ENCODE results near the gene SELENOO.

The SELENOO gene

DNA sequence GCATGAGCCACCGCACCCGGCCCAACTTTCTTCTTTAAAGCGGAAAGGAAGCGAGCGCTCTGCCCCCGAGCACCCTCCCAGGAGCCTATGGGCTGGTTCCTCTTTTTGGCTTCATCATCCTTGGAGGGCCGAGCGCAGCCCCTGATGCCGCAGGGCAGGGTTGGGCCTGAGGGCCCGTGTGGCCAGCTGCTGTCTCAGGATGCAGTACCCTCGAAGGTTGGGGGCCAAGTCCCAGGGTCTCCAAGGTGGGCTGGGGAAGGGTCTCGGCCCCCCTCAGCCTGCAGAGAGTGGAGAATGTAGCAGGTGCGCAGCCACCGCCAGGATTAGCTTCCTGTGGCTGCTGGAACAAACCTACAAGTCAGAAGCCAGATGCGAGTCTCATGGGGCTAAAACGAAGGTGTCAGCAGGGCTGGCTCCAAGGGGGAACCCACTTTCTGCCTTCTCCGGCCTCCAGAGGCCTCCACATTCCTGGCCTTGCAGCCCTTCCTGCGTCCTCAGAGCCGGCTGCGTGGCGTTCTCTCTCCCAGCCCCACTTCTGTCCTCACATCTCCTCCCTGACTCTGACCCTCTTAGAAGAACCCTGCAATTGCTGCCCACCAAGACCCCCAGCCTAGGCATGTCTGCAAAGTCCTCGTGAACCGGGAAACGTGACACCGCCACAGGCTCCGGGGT lies 27.4 kb upstream of the SELENOO start:
- DNase-seq (ENCODE audit: low read depth): no peak

DNA sequence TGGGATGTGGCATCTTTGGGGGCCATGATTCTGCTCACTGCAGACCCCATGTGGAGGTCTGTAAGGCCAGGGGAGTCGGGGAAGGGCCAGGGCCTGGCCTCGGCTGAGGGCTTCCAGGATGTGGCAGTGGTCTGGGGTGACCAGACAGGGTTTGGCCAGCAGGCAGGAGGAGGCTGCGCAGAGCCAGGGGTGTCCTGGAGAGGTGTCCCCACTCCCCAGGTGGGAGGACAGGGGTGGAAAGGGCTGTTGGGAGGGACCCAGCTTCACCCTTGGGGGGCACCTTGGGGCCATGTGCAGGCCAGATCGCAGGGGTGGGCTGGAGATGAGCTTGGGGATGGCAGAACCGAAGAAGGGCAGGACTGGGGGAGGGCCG lies 26.8 kb upstream of the SELENOO start:
- no peak for DNase-seq (ENCODE audit: low read depth)

DNA sequence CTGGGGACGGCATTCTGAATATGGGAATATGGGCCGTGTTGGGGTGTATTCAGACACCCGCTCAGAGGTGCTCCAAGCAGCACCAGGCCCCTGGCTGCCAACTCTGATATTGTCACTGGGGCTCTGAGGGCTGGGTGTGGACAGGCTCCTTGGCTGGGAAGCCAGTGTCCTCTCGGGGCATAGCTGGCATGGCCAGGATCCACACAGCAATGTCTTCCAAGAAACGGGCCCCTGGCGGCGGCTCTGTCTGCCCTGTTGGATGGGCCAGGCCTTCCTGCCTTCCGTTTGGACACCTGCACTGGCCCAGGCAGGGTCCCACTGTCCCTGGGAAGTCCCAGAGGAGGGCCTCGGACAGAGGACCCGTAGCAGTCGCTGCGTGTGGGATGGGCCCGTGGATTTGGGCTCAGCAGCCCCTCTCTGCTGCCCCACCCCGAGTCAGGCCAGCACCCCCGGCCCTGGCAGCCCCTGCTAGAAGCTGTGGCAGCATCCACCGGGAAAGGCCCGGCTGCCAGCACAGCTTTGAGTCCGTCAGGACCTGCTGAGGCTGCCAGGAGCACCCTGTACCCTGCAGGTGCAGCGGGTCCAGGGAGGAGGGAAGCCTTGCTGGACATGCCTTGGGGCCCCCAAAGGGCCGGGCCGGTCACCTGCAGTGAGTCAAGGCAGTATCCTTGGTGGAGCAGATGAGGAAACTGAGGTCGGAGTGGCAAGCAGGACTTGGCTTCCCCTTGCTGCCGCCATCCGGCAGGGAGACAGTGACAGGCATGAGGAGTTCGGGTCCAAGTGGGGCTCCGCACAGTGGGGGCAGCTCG lies 26.2 kb upstream of the SELENOO start:
- DNase-seq (ENCODE audit: low read depth): no peak

DNA sequence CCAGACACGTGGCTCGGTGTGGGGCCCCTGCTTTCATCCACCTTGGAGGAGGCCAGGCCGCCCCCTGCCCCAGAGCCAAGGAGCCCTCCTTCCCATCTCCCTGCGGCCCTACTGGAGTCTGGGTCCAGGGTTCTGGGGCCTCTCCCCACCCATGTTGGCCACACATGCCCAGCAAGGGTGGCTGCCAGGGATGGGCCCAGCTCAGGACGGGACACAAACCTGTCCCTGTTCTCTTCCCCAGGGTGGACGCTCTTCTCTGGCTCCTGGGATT lies 25.7 kb upstream of the SELENOO start:
- DNase-seq (ENCODE audit: low read depth): no peak

DNA sequence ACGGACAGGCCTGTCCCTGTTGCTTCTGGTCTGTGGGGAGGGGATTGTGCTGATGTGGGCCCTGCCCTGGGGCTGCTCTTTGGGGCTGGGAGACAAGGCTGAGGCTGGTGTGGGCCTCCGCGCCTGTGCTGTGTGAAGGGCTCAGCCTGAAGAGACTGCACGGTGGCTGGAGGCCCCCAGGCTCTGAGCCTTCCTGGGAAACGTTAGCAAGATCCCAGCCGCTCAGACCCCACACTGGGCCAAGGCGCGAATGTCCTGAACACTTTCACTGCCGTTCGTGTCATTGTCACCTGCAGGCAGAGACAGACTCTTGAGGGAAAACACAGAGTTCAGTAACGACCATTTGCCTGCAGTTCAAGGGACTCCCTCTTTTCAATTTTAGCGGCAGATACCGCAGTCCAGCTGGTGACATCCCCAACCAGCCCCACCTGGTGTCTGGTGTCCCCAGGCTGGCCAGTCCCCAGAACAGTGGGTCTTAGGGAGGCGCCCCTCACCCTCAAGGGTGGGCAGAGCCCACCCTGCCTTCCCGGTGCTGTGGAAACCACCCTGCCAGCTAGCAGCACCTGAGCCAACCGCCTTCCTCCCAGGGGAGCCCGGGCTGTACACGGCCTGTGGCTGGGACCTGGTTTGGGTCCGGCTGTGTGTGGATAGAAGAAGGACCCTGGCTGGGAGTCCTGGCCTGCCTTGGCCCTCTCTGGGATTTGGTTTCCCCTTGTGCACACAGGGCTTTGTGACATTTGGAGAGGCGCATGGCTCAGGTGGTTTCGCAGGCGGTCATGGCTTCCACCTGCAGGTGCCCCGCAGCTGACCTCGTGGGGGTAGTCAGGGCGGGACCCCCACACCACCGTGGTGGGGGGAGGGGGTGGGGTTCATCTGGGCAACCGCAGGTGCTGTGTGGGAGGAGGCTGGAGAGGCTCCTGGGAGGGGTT lies 24.6 kb upstream of the SELENOO start:
- no peak for DNase-seq (ENCODE audit: low read depth)

DNA sequence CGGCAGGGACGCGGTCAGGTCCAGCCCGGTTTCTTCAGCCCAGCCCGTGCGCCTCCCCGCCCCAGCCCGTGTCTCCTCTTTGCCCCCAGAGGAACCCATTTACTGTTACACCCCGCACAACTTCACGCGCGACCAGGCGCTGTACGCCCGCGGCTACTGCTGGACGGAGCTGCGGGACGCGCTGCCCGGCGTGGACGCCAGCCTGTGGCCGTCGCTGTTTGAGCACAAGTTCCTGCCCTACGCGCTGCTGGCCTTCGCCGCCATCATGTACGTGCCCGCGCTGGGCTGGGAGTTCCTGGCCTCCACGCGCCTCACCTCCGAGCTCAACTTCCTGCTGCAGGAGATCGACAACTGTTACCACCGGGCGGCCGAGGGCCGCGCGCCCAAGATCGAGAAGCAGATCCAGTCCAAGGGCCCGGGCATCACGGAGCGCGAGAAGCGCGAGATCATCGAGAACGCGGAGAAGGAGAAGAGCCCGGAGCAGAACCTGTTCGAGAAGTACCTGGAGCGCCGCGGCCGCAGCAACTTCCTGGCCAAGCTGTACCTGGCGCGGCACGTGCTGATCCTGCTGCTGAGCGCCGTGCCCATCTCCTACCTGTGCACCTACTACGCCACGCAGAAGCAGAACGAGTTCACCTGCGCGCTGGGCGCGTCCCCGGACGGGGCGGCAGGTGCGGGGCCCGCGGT lies 23.8 kb upstream of the SELENOO start:
- no peak for DNase-seq (ENCODE audit: low read depth)

DNA sequence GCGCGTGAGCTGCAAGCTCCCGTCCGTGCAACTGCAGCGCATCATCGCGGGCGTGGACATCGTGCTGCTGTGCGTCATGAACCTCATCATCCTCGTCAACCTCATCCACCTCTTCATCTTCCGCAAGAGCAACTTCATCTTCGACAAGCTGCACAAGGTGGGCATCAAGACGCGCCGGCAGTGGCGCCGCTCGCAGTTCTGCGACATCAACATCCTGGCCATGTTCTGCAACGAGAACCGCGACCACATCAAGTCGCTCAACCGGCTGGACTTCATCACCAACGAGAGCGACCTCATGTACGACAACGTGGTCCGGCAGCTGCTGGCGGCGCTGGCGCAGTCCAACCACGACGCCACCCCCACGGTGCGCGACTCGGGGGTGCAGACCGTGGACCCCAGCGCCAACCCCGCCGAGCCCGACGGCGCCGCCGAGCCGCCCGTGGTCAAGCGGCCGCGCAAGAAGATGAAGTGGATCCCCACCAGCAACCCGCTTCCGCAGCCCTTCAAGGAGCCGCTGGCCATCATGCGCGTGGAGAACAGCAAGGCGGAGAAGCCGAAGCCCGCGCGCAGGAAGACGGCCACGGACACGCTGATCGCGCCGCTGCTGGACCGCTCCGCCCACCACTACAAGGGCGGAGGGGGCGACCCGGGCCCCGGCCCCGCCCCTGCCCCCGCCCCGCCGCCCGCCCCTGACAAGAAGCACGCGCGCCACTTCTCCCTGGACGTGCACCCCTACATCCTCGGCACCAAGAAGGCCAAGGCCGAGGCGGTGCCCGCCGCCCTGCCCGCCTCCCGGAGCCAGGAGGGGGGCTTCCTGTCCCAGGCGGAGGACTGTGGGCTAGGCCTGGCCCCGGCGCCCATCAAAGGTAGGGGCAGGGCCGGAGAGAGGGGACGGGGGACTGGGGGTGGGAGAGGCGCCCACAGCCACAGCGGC lies 23.0 kb upstream of the SELENOO start:
- no peak for DNase-seq (ENCODE audit: low read depth)

- DNase-seq (ENCODE audit: low read depth): no peak
These were observed 22.3 kb upstream of the SELENOO start for GRCh38 chr22:50178471-50178864.

DNA sequence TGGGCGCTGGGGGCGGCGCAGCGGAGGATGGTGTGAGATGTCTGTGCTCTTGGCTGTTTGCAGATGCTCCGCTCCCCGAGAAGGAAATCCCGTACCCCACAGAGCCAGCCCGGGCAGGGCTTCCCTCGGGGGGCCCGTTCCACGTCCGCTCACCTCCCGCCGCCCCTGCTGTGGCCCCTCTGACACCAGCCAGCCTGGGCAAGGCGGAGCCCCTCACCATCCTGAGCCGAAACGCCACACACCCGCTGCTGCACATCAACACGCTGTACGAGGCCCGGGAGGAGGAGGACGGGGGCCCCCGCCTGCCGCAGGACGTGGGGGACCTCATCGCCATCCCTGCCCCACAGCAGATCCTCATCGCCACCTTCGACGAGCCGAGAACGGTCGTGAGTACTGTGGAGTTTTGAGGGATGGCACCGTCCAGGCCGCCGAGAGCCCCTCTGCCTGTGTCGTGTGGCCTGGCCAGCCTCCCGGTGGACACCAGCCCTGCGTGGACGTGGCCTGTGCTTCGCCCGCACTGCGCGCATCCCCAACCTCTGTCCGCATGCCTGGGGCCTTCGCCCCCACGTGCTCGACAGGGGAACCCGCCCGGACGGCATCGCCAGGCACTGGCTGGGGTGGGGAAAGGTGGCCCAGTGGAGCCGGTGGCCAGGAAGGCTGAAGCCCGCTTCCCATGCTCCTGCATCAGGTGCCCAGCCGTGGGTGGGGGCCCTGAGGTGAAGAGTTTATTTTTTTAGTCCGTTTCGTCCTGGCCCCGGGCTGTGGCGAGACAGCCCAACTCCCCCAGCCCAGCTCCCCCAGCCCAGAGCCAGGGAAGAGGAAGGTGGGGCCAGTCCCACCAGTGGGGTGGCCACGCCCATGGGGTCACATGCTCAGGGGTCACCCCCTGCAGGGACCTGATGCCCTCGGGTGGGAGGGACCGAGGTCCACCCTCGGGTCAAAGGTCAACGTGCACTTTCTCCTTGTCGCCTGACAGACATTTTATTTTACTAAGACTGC lies 21.6 kb upstream of the SELENOO start:
- DNase-seq (ENCODE audit: low read depth): no peak

DNA sequence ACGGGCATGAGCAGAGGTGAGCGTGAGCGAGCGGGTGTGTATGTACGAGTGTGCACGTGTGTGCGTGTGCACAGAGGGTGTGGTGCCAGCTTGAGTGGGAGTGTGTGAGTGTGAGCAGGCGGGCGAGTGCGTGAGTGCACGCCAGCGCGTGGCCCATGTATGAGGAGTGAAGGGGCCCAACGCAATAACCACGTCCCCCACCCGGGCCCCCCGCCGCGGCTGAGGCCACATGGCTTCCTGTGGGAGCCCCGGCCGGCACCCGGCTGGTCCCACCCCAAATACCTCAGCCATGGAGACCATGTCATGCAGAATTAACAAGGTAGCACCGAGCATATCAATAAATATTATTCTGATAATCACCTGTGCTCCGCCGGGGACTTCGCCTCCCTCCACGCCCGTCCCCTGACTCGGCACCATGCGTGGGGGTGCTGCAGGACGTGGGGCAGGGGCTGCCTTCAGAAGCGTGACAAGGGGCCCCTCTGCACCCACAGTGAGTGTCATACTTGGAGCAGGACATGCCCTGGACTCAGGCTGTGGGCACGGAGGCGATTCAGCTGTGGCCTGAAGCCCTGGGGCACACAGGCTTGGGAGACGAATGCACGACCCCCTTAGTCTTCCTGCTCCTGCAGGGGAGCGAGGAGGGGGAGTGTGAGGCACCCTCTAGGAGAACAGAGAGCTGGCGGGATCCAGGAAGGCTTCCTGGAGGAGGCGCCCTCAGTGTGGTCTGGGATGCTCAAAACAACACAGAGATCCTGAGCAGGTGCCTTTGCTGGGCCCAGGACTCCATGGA lies 20.7 kb upstream of the SELENOO start:
- no peak for DNase-seq (ENCODE audit: low read depth)

- DNase-seq (ENCODE audit: low read depth): no peak
These were observed 19.9 kb upstream of the SELENOO start for GRCh38 chr22:50180727-50181521.

DNA sequence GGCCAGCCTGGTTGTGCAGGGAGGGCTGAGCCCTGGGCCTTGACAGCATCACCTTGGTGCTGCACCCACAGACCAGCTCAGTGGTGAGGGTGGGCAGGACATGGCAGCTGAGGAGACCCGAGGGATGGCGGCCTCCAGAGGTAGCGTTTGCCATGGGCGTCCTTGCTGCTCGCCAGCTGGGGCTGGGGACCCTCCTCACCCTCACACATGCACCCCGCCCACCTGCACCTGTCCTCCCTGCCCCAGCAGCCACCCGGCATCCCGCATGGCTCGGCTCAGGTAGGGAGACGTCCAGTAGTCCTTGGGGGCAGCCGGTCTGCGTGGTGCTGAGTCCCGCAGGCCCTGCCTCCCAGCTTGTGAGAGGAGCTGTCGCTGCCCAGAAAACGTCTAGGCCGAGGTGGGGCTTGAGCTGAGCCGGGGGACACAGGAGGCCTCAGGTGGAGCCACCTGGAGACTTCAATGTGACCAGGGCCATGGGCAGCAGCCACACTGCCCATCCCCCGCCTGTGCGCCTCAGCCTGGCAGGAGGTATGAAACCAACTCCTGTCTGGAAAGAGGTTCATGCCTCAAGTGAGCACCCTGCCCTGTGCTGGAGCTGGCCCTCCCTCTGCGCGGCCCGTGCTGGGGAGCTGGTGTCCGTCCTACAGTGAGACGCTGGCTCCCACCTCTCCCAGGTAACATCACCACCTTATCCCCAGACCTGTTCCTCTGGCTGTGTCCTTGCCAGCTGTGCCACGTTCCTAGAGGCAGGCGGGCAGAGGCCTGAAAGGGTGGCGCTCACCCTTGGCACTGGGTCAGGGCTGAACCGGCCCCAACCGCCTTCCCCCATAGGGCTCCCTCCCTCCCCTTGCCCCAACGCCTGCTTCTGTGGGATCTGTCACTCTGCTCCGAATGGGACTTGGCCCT lies 18.4 kb upstream of the SELENOO start:
- no peak for DNase-seq (ENCODE audit: low read depth)

- no peak for DNase-seq (ENCODE audit: low read depth)
These were observed 17.5 kb upstream of the SELENOO start for GRCh38 chr22:50183141-50183971.

DNA sequence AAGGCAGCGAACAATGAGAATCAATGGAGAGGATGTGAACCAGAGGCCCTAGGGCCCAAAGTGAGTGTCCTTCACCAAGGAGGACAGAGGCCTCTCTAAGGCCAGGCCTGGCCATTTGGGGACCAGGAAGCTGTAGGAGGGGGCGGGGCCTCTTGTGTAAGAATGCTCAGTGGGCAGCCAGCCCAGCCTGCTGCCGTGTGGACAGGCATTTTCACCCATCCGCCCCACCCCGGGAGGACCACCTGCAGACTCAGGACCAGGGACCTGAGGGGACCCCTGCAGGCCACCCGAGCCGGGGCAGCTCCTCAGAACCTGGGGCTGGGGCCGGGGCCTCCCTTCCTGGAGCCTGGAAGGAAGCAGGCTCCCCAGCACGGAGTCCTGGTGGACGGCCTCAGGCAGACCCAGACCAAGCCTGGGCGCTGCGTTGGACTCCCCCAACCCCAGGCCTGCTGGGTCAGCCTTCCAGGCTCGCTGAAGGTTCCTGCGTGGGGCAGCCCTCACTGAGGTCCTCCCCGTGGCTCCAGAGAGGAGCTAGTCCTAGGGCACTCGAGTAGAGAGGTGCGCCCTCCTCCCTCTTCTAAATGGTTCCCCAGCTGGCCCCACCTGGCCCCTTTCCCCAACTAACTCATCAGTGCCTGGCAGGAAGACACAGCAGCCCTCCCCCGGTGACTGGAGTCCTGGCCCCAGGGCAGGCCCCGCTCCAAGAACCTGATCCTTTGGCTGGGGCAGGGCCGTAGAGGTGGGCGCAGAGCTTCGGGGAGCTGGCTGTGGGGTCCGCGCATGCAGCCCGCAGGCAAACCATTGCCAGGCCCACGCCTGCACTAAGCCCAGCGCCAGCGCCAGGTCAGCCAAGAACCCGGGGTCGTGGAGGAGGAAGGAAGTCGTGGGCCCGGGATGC lies 16.6 kb upstream of the SELENOO start:
- DNase-seq (ENCODE audit: low read depth): no peak

DNA sequence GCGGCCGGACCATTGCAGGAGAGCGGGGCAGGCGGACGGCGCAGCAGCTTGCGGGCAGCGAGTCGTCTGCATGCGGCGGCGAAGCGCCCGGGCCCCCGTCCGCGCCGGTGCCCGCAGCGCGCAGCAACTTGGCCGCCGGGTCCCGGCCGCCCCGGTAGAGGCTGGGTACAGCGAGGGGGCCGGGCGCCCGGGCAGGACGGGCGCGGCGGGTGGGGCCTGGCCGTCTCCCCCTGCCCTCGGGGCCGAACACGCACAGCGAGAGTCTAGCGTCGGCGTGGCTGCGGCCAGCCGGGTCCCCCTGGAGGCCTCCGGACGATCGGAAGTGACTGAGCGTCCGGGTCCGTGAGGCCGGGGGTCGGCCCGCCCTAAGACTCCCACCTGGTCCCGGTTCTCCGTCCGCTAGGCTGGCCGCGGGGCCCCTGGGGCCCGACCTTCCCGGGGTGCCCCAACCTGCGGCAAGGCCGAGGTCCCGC lies 15.9 kb upstream of the SELENOO start:
- no peak for DNase-seq (ENCODE audit: low read depth)

All from GM04503 (cell line).